ENCODE measurements around the gene ISM1. TPM values are rescaled to one million over a fixed set of nuclear protein-coding genes. Genes with fewer than 3 reads are reported as not detected.

ISM1 gene
- total RNA-seq, 2 donors from 2014 or later = not detected

Other genes with a start within 250 kb of the ISM1 start
- not detected for gene SPTLC3, start 212.3 kb upstream of the ISM1 start, total RNA-seq

All from natural killer cell treated with Interleukin-12 subunit alpha and Interleukin-12 subunit beta and Interleukin-15 and Interleukin-18, amount 100 ng/mL, for 72 hours (primary cell).